Activated CD8-positive, alpha-beta memory T cell treated with anti-CD3 and anti-CD28 coated beads for 48 hours (primary cell): Measurements from ENCODE around the gene SHB.
"Not testable (repeated sequence)": the region's sequence is repeated elsewhere in the genome, so short reads cannot be mapped to it uniquely, and the experiment has no call there.

Experiments used
- DNase-seq, 3 experiments: peaks; one replicate each; pipeline ENCODE4 v3.0.0-alpha.2; 2020; ENCODE audit warnings: low read depth in 2 of 3, low spot score in 2 of 3

Gene SHB

GRCh38 chr9:38063363-38063707, 5.7 kb downstream of the SHB start:
- no peak for DNase-seq

- no peak for DNase-seq
These were observed 6.3 kb downstream of the SHB start for GRCh38 chr9:38062498-38063362.

GRCh38 chr9:38062106-38062497, 6.9 kb downstream of the SHB start:
- no peak for DNase-seq

GRCh38 chr9:38061326-38061977, 7.6 kb downstream of the SHB start:
- DNase-seq, result no peak

- no peak for DNase-seq
These were observed 8.3 kb downstream of the SHB start for GRCh38 chr9:38060681-38061080.

- no peak for DNase-seq
These were observed 9.6 kb downstream of the SHB start for GRCh38 chr9:38059233-38059936.

- no peak for DNase-seq
These were observed 10.4 kb downstream of the SHB start for GRCh38 chr9:38058452-38059232.

GRCh38 chr9:38057416-38058195, 11.4 kb downstream of the SHB start:
- DNase-seq, result no peak

- no peak for DNase-seq
These were observed 14.4 kb downstream of the SHB start for GRCh38 chr9:38054653-38055052.

GRCh38 chr9:38053697-38054461, 15.1 kb downstream of the SHB start:
- DNase-seq, result no peak

- DNase-seq, result no peak
These were observed 17.1 kb downstream of the SHB start for GRCh38 chr9:38051780-38052546.

GRCh38 chr9:38048316-38048969, 20.6 kb downstream of the SHB start:
- DNase-seq, result no peak

- DNase-seq, result no peak
These were observed 21.5 kb downstream of the SHB start for GRCh38 chr9:38047301-38048251.

- DNase-seq, result no peak
These were observed 22.2 kb downstream of the SHB start for GRCh38 chr9:38046661-38047300.

- DNase-seq, result not testable (repeated sequence)
These were observed 23.1 kb downstream of the SHB start for GRCh38 chr9:38045939-38046338.

GRCh38 chr9:38044706-38045105, 24.3 kb downstream of the SHB start:
- DNase-seq, result no peak
